ENCODE results near the gene GPR55.

GPR55 gene

DNA sequence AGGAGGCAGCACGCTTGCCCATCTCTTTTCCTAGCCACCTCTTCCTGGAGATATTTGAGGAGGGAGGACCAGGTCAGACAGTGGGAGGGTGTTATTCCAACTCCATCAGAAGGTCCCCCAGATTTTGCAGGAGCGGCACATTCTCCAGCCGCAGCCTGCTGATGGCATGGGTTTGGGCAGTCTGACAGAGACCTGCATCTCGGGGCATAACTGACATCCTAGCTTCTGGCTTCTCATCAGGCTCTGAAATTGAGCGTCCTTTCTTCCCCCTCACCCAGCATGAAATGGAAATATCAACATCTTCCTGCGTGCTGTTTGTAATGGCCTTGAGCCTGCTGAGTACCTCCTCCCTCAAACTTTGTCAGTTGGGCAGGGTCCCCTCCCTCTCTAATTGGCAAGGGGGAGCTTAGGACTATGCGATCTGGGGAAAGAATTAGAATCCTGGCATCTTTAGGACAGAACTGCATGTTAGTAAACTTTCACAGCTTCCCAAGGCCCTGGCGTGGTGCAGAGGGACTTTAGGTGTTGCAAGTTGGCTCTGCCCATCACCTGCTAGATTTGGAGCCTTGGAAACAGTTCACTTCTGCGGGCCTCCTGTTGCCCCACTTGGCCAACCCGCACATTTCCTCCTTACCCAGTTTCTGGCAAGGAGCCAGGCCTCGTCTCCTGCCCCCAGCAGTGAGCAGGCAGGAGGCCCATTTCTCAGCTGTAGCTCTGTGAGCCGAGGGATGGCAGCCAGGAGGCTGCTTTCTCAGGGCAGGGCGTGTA is 58.1 kb downstream of the GPR55 start:
- peak; percentile 72 for DNase-seq (ENCODE audit: low spot score)

DNA sequence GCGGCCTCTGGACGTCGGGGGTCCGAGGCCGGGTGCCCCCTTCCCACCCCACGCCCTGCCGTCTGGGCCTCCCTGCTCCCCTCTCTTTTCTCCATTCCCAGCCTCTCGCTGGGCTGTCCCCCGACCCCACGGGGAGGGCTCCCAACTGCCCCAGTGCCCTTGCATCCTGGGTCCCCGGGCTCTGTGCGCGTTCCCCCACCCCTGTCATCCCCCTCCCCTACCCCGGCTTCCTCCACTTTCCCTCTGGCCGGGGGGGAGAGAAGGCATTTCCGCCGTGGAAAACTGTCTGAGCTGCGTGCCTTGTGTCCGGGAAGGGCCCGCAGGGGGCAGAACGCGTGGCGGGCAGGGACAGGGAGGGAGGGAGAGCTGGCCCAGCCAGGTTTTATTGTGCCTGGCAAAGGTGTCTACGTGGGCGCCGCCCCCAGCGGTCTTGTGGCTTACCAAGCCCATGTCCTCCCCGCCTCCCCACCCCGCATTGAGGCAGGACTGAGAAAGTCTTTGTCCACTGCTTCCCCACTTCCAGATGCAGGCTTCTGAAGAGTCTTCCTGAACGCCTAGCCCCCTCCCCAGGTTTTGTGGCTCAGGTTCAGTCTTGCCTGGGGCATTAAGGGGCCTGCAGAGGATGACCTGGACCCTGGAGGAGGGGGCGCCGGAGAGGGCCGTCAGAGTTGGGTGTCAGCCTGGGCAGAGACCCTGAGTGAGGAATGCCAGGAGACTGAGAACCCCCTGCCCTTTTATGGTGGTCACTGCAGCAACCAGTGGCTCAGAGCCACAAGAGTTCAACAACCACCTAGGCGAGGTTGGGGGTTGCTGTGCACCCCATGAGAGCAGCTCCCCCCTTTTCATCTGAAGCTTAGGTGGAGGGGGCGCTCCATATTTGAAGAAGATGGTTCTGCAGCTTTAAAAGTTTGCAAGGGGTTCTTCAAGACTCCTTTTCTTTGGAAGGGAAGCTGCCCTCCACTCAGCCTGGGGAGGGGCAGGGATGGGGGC is 59.0 kb downstream of the GPR55 start:
- DNase-seq (ENCODE audit: low spot score): peak; percentile 56

DNA sequence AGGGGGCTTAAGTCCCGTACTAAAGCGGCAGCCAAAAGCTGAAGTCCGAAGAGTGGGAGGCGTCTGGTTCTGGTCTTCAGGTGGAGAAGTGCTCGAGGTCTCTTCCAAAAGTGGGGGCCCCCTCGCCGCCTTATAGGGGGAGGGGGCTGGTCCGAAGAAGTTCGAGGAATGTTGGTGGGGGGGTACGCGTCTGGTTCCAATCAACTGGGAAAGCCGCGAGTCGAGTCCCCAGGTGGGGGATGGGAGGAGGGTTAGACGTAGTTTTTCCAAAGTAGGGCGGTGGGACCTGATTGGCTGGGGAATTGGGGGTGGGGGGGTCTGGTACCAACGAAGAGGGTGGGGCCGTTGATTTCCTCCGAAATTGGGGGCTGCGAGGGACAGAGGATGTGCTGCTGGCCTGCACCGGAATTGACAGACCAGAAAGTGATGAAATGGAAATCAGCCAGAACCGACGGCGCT is 59.7 kb downstream of the GPR55 start:
- DNase-seq (ENCODE audit: low spot score): no peak

GRCh38 chr2:230864605-230865306 is 60.3 kb downstream of the GPR55 start, which contains the start of gene ITM2C:
Gene ITM2C (plus strand): TSS chr2:230864942. CDS start chr2:230865026, 84 bp downstream.
- DNase-seq (ENCODE audit: low spot score): peak; percentile 63

DNA sequence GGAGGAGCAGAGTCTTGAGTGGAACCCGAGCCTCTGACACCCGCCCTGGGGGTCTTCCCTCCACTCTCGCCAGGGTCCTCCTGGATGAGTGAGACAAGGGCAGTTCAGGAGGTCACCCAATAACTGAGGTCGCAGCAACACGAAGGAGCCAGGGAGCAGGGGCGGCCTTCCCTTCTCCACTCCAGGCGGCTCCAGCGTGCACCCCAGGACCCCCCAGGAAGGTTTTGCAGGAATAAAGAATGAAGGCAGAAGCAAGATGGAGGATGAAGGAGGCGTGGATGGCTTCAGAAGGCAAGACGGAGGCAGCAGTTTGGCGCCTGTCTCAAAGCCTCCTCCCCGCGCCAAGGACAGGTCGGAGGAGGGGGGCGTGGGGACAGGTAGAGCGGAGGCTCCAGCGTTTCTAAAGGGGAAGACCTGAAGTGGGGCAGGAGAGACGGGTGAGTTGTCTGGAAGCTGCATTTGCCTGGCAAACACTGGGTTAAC is 60.9 kb downstream of the GPR55 start:
- DNase-seq (ENCODE audit: low spot score): no peak

- DNase-seq (ENCODE audit: low spot score): no peak
Measured at GRCh38 chr2:230863442-230864121, 61.5 kb downstream of the GPR55 start.

DNA sequence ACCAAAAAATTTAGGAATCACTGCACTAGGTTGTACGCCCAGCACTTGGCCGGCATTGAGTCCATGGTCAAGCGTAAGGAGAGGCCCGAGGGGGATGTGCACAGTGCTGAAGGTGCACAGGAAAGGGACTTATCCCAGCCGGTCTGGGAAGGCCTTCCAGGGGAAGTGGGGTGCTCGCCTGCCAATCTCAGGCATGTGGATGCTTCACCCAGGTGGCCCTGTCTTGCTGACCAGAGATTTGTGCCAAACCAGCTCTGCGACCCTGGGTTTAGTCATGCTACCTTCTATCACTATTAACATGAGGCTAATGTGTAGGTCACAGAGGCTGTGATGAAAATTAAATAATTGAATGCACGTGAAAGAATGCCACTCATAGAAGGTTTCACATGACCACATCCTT is 62.0 kb downstream of the GPR55 start:
- no peak for DNase-seq (ENCODE audit: low spot score)

DNA sequence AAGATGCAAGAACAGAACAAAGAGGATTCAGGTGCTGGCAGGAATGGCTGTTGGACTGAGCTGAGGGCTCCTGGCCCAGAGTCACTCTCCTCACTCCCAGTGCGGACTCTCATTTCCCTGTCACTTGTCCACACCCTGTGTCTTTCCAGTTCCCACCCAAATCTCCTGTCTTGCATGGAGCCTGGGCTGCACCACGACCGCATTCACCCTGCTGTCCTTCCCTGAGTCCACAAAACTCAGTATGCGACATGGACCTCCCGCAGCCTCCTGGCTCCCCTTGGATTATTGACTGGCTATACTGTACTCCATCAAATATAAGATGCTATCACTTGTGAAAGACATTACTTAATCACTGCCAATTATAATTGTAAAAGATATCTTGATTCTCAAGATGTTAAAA is 62.8 kb downstream of the GPR55 start:
- no peak for DNase-seq (ENCODE audit: low spot score)

- DNase-seq (ENCODE audit: low spot score): no peak
Measured at GRCh38 chr2:230861552-230862255, 63.3 kb downstream of the GPR55 start.

Measured in putamen (tissue), 1 donor.